ENCODE data around the gene SNRNP48.

Gene SNRNP48

GRCh38 chr6:7640607-7641577 lies 50.9 kb downstream of the SNRNP48 start:
- DNase-seq (ENCODE audit: low read depth in 2 of 2), result no peak

GRCh38 chr6:7642791-7643190 lies 52.8 kb downstream of the SNRNP48 start:
- DNase-seq (ENCODE audit: low read depth in 2 of 2), result no peak

DNA sequence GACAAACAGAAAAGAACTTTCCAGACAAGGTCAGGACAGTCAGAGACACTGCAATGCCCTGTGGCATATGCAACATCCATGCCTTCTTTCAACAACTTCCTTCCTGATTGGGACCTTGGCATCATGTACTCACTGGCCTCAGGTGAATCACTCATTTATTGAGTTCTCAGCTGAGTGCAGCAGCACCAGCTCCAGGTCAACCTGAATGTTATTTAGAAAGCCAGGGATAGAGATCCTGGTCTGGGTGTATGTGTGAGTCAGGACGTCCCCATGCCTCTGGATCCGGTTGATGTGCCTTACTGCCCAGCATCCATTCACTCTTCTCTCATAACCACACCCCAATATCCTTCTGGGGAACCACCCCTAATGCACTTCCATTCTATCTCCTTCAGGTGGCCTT lies 54.4 kb downstream of the SNRNP48 start:
- DNase-seq (ENCODE audit: low read depth in 2 of 2), result no peak

DNA sequence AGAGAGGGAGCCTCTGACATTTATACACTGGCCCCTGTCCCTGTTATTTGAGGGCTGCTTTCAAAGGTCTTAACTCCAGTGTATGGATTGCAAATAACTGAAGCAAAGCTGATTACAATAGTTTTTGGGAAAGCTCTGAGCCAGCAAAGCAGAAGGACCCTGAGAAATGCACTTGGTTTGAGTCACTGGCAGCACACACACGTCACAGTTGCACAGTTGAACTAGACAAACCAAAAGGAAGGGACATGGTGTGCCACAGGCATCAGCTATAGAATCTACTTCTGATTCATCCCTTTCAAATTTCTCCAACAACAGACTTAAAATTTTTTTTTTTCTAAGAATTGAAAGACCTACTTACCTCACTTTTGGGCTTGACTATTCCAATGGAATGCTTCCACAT lies 56.4 kb downstream of the SNRNP48 start:
- no peak for DNase-seq (ENCODE audit: low read depth in 2 of 2)

DNA sequence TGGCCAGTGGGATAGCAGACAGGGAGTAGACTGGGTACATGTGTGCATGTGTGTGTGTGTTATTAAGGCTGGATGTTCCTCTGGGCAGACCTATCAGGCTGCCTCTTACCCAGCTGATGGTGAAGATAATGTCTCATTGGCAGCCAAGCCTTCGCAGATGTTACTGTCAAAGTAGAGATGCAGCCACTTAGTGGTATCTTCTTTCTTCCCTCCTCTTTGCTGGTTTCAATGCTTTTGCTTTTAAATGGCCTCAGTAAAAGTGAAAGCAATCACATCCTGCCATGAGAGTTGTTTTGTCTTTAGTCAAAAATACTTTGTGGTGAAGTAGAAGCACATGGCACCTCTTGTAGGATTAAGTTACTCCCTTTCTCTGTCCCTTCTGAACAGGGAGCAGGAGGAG lies 57.5 kb downstream of the SNRNP48 start:
- DNase-seq (ENCODE audit: low read depth in 2 of 2), result no peak

DNA sequence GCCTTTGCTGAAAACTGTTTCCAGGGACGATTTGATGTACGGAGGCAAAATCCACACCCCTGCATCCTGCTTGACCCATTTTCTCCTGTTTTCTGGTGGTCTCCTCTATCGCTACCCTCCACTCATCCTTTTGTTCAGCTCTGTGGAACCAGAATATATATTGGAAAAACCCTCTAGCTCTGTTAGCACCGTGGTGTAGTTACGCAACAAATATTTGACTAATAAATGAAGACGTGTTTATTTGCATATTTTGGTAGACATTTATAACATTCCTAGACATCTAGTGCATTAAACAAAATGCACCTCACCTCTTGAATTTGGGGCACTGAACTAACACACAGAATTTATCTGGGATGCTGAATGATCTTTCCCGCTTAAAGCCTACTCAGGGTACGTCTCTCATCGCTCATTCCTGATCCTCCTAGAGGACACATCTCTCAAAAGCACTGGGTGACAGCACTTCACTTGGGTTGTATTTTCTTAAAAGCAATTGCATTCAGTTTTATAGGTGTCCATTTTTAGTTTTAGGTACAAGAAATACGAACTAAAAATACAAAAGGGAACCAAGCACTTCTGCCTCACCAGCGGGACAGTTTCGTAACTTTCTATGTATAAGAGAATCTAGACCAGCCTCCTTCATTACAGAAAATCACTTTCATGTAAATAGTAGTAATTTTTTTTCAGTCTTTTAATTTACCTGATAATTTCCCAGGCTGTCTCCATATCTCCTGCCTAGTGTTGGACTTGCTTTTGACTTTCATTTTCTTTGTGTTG lies 59.2 kb downstream of the SNRNP48 start:
- DNase-seq (ENCODE audit: low read depth in 2 of 2), result no peak

DNA sequence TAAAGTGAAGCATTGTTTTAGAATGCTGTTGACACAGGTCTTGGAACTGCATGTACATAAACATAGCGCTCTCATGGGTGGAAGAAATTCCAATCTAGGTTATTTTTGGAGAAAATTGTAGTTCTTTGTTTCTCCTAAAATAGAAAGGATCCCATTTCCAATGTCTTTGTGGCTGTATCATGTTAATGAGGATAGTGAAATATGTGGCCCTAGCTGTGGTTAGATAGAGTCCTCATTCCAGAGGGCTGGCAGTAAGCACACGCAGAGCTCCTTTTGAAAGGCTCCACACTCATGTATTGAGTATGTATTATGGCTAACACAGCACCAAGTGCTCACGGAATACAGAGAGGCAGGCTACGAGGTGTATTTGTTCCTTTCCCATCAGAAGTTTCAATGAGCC lies 60.9 kb downstream of the SNRNP48 start:
- no peak for DNase-seq (ENCODE audit: low read depth in 2 of 2)

- no peak for DNase-seq (ENCODE audit: low read depth in 2 of 2)
Observed at GRCh38 chr6:7652957-7653356, 63.0 kb downstream of the SNRNP48 start.

- no peak for DNase-seq (ENCODE audit: low read depth in 2 of 2)
Observed at GRCh38 chr6:7656355-7656754, 66.4 kb downstream of the SNRNP48 start.

DNA sequence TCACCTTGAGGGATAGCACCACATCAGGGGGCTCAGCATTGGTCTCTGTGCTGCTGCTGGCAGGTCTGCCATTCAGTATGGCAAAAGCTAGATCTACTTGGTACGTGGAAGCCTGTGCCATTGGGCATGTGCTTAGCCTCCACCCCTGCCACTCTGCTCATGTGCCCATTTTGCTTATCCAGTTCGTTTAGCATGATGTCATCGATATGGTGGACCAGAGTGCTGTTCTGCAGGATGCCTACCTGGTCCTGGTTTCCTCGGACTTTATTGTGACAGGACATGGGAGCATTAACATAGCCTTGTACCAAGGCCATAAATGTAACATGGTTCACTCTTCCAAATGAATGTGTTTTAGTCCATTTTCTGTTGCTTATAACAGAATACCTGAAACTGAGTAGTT lies 68.5 kb downstream of the SNRNP48 start:
- no peak for DNase-seq (ENCODE audit: low read depth in 2 of 2)

DNA sequence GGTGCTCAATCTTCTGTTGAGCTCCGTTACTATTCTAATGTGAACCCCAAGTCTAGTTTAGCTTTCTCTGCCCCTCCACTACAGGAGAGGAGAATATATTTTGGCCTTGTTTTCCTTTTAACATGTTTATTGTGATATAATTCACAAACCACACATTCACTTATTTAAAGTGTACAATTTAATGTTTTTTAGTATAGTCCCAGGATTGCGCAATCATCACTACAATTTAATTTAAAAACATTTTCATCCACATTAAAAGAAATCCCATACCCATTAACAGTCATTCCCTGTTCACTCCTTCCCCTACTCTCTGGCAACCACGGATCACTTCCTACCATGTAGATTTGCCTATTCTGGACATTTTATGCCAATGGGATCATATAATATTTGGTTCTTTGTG lies 71.4 kb downstream of the SNRNP48 start:
- DNase-seq (ENCODE audit: low read depth in 2 of 2), result no peak
